ENCODE results near the gene ATXN7L3. TPM values are rescaled to one million over a fixed set of nuclear protein-coding genes. Genes with fewer than 3 reads are reported as not detected.

Gene ATXN7L3
- total and polyA plus RNA-seq, 9 of the 15 experiments (the other 6 are each of a cell fraction or from before 2014, with no cell fraction given): 0.62 to 66.1 (median 33.2) TPM

DNA sequence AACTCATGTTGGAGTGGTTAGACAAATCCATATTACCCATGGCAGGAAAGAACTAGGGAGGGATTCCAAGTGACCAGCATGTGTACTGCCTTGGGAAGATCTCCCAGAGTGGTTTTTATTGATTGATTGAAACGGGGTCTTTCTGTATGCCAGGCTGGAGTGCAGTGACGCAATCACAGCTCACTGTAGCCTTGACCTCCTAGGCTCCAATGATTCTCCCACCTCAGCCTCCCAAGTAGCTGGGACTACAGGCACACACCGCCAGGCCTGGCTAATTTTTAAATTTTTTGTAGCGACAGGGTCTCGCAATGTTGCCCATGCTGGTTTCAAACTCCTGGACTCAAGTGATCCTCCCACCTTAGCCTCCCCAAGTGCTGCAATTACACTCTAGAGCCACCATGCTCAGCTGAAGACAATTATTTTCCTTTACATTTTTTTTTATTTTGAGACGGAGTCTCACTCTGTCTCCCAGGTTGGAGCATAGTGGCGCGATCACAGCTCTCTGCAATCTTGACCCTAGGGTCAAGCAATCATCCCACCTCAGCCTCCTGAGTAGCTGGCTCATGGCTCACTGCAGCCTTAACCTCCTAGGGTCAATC, 15.4 kb downstream of the ATXN7L3 start:
- peaks cover 59% of the 10 kb centered on the region for H3K79me2 ChIP-seq (ENCODE audit: control insufficient read depth, insufficient read depth, low read length)
- no peak overlapping the region for H3K4me2 ChIP-seq (ENCODE audit: insufficient read depth, low read length)
- POLR2A ChIA-PET: interaction anchor here (0.6 to 4.5 kb wide), 3 partner anchors 11 to 148 kb away, joined by 3 to 35 read pairs (median 5); no protein-coding TSS in a partner anchor
- DNase-seq (ENCODE audit: extremely low read depth in 1 of 4, low spot score in 3 of 4): no peak
- H2AFZ ChIP-seq (ENCODE audit: low read depth, low read length): no peak overlapping the region
- TF ChIP-seq FOXA1 (IDR thresholded peaks at IDR 0.05; ENCODE audit: borderline replicate concordance) (no peak), ATF3 (IDR thresholded peaks at IDR 0.05) (peak; percentile 44), ATF3 (CRISPR knock-in tag; conservative IDR thresholded peaks at IDR 0.05) (no peak), ZNF507 (tag; conservative IDR thresholded peaks at IDR 0.05) (peak; percentile 33; the same call in 1 of the 2 replicates), CEBPG (CRISPR knock-in tag; IDR thresholded peaks at IDR 0.05) (no peak), CEBPG (tag; conservative IDR thresholded peaks at IDR 0.05 in 1 of 2, IDR thresholded peaks at IDR 0.05 in 1 of 2) (0 out of 4 replicates have a peak, but pooled peaks of 1 of the 2 experiments have one; percentile 22), FIP1L1 (IDR thresholded peaks at IDR 0.05; ENCODE audit: low read depth, low read length, poor library complexity, severe bottlenecking) (no peak), ARNT (IDR thresholded peaks at IDR 0.05) (no peak), SUPT5H (IDR thresholded peaks at IDR 0.05) (no peak), THRB (CRISPR knock-in tag; conservative IDR thresholded peaks at IDR 0.05) (no peak), ZNF224 (CRISPR knock-in tag; IDR thresholded peaks at IDR 0.05) (no peak), ZNF609 (CRISPR knock-in tag; IDR thresholded peaks at IDR 0.05; ENCODE audit: borderline replicate concordance) (no peak), RBFOX2 (IDR thresholded peaks at IDR 0.05; ENCODE audit: low read depth, low read length) (no peak), TCF3 (CRISPR knock-in tag; IDR thresholded peaks at IDR 0.05) (no peak), FOXJ2 (tag; IDR thresholded peaks at IDR 0.05) (no peak), CEBPB (tag; IDR thresholded peaks at IDR 0.05) (peak; percentile 89)
- no peak overlapping the region for H3K4me3 ChIP-seq
- peaks cover 13 to 23% of the 10 kb centered on the region in 2 experiments for H3K4me1 ChIP-seq (replicated peaks in 1 of 2; ENCODE audit: control insufficient read depth in 2 of 2, insufficient read depth in 2 of 2, low read length in 2 of 2)
- H3K27me3 ChIP-seq (ENCODE audit: control insufficient read depth in 2 of 2, insufficient read depth in 2 of 2, low read length in 2 of 2): no peaks in the 10 kb centered on the region
- no peak overlapping the region for H3K27ac ChIP-seq (ENCODE audit: extremely low read depth, low read depth, low read length)
- 0 out of 2 replicates have a peak, but pooled peaks cover 3% of the 10 kb centered on the region for H4K20me1 ChIP-seq (replicated peaks; ENCODE audit: control insufficient read depth, insufficient read depth, low read length)
- intact Hi-C loops (cut with micrococcal nuclease): no loop called here
- ATAC-seq: no peak
- H3K36me3 ChIP-seq (ENCODE audit: control insufficient read depth, insufficient read depth, low read length): peaks cover 36% of the 10 kb centered on the region
- BruUV-seq (replicated peaks): no TSS peak
- CTCF ChIA-PET (ENCODE audit: low intra/inter-chr PET ratio): no interaction called here
- in situ Hi-C loops (cut with MboI): no loop called here
- peak; percentile 40 for FAIRE-seq
- H3K9ac ChIP-seq (ENCODE audit: insufficient read depth in 1 of 2, low read depth in 2 of 2, low read length in 2 of 2): peak overlapping the region in 1 of 2 experiments; percentile 49; a peak in 1 of 4 replicates
- 75% methylated on average over 8 of the region's 8 CpGs for WGBS (ENCODE audit: insufficient coverage, low coverage, missing lambda C conversion rate)
- no peaks in the 10 kb centered on the region for H3K9me3 ChIP-seq (replicated peaks; ENCODE audit: control insufficient read depth, insufficient read depth, low read depth, low read length)
- H3K9me1 ChIP-seq (ENCODE audit: control insufficient read depth, insufficient read depth, low read length): no peaks in the 10 kb centered on the region

Data from K562 (cell line).